ENCODE results near the gene WDR1.

Gene WDR1

DNA sequence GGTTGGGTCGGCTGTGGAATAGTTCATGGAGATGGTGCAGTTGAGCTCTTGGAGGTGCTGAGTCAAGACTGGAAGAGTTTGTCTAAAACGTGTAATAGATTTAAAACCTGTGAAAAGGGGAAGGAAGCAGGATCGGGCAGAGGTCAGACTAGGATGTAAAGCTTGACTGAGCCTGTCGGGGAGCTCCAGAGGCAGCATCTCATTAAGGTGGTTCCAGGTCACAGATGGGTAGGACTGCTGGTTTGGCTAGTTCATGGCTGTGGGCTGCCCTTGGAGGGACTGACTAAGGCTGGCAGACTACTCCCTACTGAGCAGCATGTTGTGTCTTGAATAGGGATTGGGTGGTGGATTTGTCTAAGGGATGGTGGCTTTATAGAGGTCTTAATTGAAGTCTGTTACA, 28.4 kb upstream of the WDR1 start:
- TF ChIP-seq, protein P1, sequence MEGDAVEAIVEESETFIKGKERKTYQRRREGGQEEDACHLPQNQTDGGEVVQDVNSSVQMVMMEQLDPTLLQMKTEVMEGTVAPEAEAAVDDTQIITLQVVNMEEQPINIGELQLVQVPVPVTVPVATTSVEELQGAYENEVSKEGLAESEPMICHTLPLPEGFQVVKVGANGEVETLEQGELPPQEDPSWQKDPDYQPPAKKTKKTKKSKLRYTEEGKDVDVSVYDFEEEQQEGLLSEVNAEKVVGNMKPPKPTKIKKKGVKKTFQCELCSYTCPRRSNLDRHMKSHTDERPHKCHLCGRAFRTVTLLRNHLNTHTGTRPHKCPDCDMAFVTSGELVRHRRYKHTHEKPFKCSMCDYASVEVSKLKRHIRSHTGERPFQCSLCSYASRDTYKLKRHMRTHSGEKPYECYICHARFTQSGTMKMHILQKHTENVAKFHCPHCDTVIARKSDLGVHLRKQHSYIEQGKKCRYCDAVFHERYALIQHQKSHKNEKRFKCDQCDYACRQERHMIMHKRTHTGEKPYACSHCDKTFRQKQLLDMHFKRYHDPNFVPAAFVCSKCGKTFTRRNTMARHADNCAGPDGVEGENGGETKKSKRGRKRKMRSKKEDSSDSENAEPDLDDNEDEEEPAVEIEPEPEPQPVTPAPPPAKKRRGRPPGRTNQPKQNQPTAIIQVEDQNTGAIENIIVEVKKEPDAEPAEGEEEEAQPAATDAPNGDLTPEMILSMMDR (IDR thresholded peaks at IDR 0.05; ENCODE audit: extremely low read depth, missing control alignments): no peak
- DNase-seq (ENCODE audit: low spot score): no peak

DNA sequence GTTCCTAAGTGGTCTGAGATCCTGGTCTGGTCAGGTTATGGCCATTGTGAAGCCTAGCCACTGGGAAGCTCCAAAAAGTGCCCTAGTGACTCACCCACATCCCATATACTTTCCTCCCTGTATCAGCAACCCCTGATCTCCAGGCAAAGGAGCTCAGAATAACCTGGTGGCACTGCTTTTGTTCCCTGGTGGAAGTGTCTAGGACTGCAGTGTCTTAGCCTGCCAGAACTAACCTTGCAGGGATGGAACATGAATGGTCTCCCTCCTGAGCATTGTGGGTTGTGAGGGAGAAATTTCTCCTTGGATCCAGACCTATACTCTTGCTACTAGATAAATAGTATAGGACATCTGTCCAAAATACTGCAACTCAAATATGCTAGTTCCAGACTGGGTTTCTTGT, 27.9 kb upstream of the WDR1 start:
- TF ChIP-seq, protein P1 (IDR thresholded peaks at IDR 0.05; ENCODE audit: extremely low read depth, missing control alignments): no peak
- no peak for DNase-seq (ENCODE audit: low spot score)

DNA sequence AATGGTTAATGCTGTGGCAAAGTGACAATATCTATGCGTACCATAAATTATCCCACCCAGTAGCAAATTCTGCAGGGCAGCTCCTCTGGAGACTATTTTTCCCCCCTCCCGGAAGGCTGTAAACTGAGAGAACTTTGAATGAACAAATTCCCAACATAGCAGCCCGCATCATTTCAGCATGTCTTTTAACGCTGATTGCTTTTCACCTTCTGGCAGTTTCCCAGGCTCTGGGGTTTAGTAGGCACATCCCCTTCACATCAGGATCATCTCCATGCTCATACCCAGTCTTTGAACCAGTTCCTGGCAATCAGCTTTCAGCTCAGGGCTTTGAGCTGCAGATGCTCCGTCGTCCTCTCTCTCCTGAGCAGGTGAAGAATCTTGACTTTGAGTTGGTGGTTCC, 26.6 kb upstream of the WDR1 start:
- DNase-seq (ENCODE audit: low spot score): no peak
- TF ChIP-seq, protein P1 (IDR thresholded peaks at IDR 0.05; ENCODE audit: extremely low read depth, missing control alignments): no peak

DNA sequence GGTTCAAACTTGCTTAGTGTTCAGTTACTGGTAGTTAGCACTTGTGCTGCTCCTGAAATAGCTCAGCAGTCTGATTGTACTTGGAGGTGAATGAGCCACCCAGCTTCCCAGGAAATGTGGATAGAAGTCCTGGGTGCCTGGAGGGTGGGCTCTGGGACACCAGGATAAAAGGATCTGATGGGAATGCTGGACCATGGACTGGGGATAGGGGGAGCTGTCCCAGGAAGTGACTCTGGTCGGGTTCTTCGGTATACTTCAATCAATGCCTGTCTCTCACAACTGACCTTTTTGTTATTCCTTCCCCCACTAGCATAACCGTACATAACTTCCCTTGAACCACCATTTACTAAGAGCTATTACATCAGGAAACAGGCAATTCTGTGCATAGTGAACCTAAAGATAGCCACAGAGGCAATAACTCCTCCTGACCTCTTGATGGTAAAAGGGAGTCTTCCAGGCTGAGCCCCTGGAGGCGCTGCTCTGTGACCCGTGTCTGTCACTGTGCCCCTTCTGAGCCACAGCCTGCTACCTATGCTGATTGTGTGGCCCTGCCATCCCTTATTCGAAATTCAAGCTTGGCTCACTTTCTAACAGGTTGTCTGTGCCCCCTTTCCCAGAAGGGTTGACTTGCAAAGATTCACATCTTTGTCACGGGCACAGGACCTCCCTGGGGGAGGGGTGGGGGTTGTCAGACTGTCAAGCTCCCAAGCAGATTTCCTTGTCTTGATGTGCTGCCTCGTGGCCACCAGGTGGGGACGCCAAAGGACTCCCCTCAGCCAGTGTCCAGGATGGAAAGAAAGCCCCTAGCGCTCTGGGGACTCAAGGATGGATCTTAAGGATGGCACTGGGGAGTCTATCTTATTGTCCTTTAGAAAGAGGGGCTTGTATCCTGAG, 24.5 kb upstream of the WDR1 start:
- TF ChIP-seq, protein P1 (IDR thresholded peaks at IDR 0.05; ENCODE audit: extremely low read depth, missing control alignments): no peak
- DNase-seq (ENCODE audit: low spot score): no peak

DNA sequence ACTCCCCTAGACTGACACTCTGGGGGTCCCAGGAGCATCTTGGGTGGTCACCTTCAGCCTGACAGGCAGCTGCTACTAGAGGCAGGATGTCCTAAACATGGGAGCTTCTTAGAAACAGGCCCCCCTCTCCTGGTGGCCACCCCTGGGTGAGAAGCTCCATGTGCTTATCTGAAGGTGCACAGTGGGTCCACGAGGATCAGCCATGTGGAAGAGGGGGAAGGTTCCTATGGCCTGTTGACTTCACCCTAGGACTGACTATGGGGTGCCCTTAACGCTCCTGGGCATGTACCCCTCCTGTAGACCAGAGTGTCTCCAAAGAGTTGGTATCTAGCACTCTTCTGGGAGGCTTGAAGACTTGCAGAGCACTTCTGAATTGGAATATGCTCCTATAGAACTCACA, 22.9 kb upstream of the WDR1 start:
- DNase-seq (ENCODE audit: low spot score): no peak
- TF ChIP-seq, protein P1 (IDR thresholded peaks at IDR 0.05; ENCODE audit: extremely low read depth, missing control alignments): no peak

DNA sequence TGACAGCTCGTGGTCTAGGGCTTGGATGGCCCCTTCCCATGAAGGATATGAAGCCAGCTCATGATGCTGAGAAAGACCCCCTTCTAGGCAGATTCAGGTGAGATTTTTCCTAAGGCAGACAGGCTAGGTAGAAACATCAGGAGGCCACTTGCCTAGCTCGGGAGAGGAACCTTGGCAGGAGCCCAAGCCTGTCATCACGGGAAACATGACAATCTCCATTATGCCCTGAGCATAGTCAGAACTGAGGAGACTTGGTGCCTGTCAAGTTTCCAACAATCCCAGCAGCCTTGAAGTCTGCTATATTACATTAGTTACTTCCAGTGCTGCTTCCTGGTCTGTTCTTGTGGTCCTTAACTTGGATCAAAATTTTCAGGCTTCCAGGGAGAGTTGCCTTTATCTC, 18.7 kb upstream of the WDR1 start:
- TF ChIP-seq, protein P1 (IDR thresholded peaks at IDR 0.05; ENCODE audit: extremely low read depth, missing control alignments): no peak
- no peak for DNase-seq (ENCODE audit: low spot score)

DNA sequence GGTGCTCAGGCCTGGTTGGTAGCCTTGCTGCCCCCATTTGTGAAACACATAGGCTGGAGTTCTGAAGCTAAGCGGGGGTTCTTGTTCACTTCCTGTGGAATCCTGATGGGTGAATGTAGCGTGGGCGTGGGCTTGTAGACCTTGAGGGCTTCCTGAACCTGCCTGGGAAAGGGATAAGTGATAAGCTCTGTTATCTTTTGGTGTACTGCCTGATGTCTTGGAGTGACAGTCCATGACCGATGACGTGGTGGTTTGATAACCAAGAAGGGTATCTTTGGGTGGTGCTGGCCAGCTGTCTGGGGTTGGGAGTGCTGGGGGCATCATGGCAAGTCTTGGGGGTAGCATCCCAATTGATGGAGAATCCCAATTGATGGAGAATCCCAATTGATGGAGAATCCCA, 17.5 kb upstream of the WDR1 start:
- no peak for DNase-seq (ENCODE audit: low spot score)
- TF ChIP-seq, protein P1 (IDR thresholded peaks at IDR 0.05; ENCODE audit: extremely low read depth, missing control alignments): no peak
